SU-DHL-6 (cell line): ENCODE results near the gene SCCPDH.

Experiments used
- H2AFZ ChIP-seq: fragments of 200-600 bp; sonication (generic); 2 replicates; pipeline ENCODE4 v1.6.1; 2014; ENCODE audit warnings: low read depth, mild to moderate bottlenecking, moderate library complexity, mixed read lengths, antibody characterized with exemption, low read length; ENCODE audit not compliant: severe bottlenecking
- H3F3A ChIP-seq: fragments of 200-600 bp; shearing (Covaris generic); 2 replicates; pipeline ENCODE4 v1.6.0; 2016; ENCODE audit warnings: antibody characterized with exemption, mild to moderate bottlenecking; ENCODE audit not compliant: insufficient read depth
- H3K27ac ChIP-seq: fragments of 200-600 bp; sonication (generic); 2 replicates; pipeline ENCODE4 v1.5.1; 2016; ENCODE audit warnings: low read depth, mild to moderate bottlenecking, low read length, moderate library complexity, mixed read lengths
- H3K27me3 ChIP-seq: fragments of 200-600 bp; sonication (generic), shearing (Covaris generic); 2 replicates; pipeline ENCODE4 v1.6.0; 2014; ENCODE audit warnings: mild to moderate bottlenecking, low read length
- H3K36me3 ChIP-seq: fragments of 200-600 bp; sonication (generic); 2 replicates; pipeline ENCODE4 v1.6.1; 2014; ENCODE audit warnings: mild to moderate bottlenecking, low read length, mixed read lengths
- H3K4me2 ChIP-seq: fragments of 300-600, 200-600 bp; shearing (Covaris generic), sonication (generic); 2 replicates; pipeline ENCODE4 v1.6.0; 2014; ENCODE audit warnings: low read length, low read depth, mild to moderate bottlenecking; ENCODE audit not compliant: poor library complexity, severe bottlenecking
- H3K4me3 ChIP-seq: fragments of 200-600 bp; sonication (generic); 2 replicates; pipeline ENCODE4 v1.5.1; 2014; ENCODE audit warnings: antibody characterized with exemption, low read length, mild to moderate bottlenecking, mixed read lengths; ENCODE audit not compliant: insufficient read depth, poor library complexity, severe bottlenecking
- H3K79me2 ChIP-seq: fragments of 200-600 bp; sonication (generic); 2 replicates; pipeline ENCODE4 v1.6.1; 2014; ENCODE audit warnings: mild to moderate bottlenecking, low read length, moderate library complexity; ENCODE audit not compliant: insufficient read depth
- H3K9ac ChIP-seq: fragments of 200-600 bp; sonication (generic); 2 replicates; pipeline ENCODE4 v1.7.0; 2014; ENCODE audit warnings: mild to moderate bottlenecking, low read length
- H3K9me2 ChIP-seq: fragments of 200-600 bp; sonication (generic); replicated peaks from 2 replicates; pipeline ENCODE4 v1.6.1; 2014; ENCODE audit warnings: low read length; ENCODE audit not compliant: insufficient read depth
- H3K9me3 ChIP-seq: fragments of 200-600 bp; sonication (generic); 2 replicates; pipeline ENCODE4 v1.6.1; 2014; ENCODE audit warnings: low read length, mixed read lengths; ENCODE audit not compliant: insufficient read depth
- H4K20me1 ChIP-seq: fragments of 200-600 bp; sonication (generic); 2 replicates; pipeline ENCODE4 v1.6.1; 2014; ENCODE audit warnings: low read depth, mild to moderate bottlenecking, antibody characterized with exemption, low read length, moderate library complexity, mixed read lengths
- EZH2phosphoT487 ChIP-seq: fragments of 200-600 bp; sonication (generic), shearing (Covaris generic); conservative IDR thresholded peaks from 2 replicates; pipeline ENCODE4 v1.6.1; 2018; ENCODE audit warnings: mild to moderate bottlenecking, antibody characterized with exemption, low read length, moderate library complexity, mixed read lengths
- TF ChIP-seq, protein P1 (sequence below): fragments of 200-600 bp; sonication (generic); IDR thresholded peaks from one replicate; pipeline ENCODE4 v1.5.1; 2017; ENCODE audit warnings: antibody characterized with exemption, mild to moderate bottlenecking, low read length, moderate library complexity; ENCODE audit not compliant: insufficient read depth, poor library complexity, severe bottlenecking

The SCCPDH gene

DNA sequence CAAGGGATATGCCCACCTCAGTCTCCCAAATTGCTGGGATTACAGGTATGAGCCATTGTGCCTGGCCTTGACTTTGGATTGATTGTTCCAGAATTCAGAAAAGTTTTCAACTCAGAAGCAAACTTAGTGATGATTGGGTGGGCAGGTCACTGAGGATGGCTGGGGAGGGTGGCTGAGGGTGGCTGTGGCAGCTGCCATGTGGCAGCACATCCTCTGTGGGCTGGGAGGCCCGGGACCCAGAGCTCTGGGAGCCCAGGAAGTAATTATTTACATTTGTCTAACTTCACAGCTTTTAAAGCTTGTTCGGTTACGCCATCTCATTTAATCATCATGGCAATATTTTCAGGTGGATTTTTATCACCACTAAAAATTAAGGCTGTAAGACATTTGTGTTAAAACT, 76.1 kb downstream of the SCCPDH start:
- no peaks in the 10 kb centered on the region for H3F3A ChIP-seq
- TF ChIP-seq EZH2phosphoT487 = no peak
- TF ChIP-seq, protein P1, sequence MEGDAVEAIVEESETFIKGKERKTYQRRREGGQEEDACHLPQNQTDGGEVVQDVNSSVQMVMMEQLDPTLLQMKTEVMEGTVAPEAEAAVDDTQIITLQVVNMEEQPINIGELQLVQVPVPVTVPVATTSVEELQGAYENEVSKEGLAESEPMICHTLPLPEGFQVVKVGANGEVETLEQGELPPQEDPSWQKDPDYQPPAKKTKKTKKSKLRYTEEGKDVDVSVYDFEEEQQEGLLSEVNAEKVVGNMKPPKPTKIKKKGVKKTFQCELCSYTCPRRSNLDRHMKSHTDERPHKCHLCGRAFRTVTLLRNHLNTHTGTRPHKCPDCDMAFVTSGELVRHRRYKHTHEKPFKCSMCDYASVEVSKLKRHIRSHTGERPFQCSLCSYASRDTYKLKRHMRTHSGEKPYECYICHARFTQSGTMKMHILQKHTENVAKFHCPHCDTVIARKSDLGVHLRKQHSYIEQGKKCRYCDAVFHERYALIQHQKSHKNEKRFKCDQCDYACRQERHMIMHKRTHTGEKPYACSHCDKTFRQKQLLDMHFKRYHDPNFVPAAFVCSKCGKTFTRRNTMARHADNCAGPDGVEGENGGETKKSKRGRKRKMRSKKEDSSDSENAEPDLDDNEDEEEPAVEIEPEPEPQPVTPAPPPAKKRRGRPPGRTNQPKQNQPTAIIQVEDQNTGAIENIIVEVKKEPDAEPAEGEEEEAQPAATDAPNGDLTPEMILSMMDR = no peak

DNA sequence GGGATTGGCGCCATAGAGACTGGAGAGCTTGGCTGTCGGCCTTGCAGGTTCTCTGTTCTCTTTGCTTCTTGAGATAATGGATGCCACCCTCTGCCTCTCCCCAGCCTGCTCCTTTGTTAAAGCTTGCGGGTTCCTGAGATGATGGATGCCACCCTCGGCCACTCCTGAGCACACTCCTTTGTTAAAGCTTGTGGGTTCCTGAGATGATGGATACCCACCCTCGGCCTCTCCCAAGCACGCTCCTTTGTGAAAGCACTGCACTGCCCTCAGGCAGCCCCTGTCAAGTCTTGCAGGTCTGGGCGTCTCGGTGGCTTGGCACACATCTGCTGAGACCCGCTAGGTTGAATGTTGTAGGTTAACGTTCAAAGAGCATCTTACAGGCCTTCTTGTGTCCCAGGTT, 76.5 kb downstream of the SCCPDH start:
- Histone ChIP-seq H4K20me1 (no peaks in the 10 kb centered on the region), H3K79me2 (no peaks in the 10 kb centered on the region), H3K9me2 (no peaks in the 10 kb centered on the region), H3K27ac (no peak overlapping the region), H3K9ac (no peak overlapping the region), H3K4me2 (no peak overlapping the region), H3K4me3 (no peak overlapping the region), H3F3A (no peaks in the 10 kb centered on the region), H2AFZ (no peak overlapping the region), H3K27me3 (no peaks in the 10 kb centered on the region), H3K36me3 (no peaks in the 10 kb centered on the region), H3K9me3 (no peaks in the 10 kb centered on the region)
- TF ChIP-seq EZH2phosphoT487 = no peak

More for the DNA sequence above, 76.1 kb downstream of the SCCPDH start:
- no peak overlapping the region for H3K4me2 ChIP-seq
- H3K4me3 ChIP-seq = no peak overlapping the region
- no peak overlapping the region for H2AFZ ChIP-seq
- H4K20me1 ChIP-seq = no peaks in the 10 kb centered on the region
- H3K27me3 ChIP-seq = no peaks in the 10 kb centered on the region
- no peak overlapping the region for H3K27ac ChIP-seq
- no peak overlapping the region for H3K9ac ChIP-seq
- H3K36me3 ChIP-seq = no peaks in the 10 kb centered on the region
- no peaks in the 10 kb centered on the region for H3K9me3 ChIP-seq
- no peaks in the 10 kb centered on the region for H3K79me2 ChIP-seq
- no peaks in the 10 kb centered on the region for H3K9me2 ChIP-seq

DNA sequence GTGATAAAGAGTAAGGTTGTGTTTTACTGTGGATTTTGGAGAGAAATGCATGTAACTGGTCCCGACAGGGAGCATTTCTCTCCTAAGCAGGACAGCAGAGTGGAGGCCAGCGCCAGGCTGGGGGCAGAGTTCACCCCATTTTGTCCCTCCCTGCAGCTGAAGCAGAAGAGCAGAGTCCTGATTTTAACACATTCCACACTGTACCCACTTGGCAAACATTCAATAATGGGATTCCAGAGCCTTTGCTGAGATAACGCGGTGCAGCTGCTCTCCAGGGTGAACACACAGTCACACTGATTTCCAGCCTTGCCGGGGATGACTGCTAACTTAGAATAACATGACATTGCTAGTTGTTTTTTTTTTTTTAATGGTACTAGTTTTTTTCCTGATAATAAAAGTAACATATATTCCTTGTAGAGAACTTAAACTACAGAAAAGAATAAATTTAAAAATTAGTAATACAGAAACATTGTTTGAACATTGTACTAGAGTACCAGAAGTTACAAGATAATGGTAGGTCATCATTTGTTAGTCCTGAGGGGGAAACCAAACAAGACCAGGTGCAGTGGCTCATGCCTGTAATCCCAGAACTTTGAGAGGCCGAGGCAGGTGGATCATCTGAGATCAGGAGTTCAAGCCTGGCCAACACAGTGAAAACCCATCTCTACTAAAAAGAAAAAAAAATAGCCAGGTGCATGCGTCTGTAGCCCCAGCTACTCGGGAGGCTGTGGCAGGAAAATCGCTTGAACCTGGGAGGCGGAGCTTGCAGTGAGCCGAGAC, 77.2 kb downstream of the SCCPDH start:
- no peaks in the 10 kb centered on the region for H3K9me2 ChIP-seq
- H3K27ac ChIP-seq = no peak overlapping the region
- no peak overlapping the region for H3K4me2 ChIP-seq
- H3K9me3 ChIP-seq = no peaks in the 10 kb centered on the region
- H3K27me3 ChIP-seq = no peaks in the 10 kb centered on the region
- no peak overlapping the region for H3K9ac ChIP-seq
- H3K4me3 ChIP-seq = no peak overlapping the region
- TF ChIP-seq, protein P1 = no peak
- no peak for TF ChIP-seq EZH2phosphoT487
- no peaks in the 10 kb centered on the region for H3F3A ChIP-seq
- H3K36me3 ChIP-seq = no peaks in the 10 kb centered on the region
- H3K79me2 ChIP-seq = no peaks in the 10 kb centered on the region
- no peaks in the 10 kb centered on the region for H4K20me1 ChIP-seq
- no peak overlapping the region for H2AFZ ChIP-seq

DNA sequence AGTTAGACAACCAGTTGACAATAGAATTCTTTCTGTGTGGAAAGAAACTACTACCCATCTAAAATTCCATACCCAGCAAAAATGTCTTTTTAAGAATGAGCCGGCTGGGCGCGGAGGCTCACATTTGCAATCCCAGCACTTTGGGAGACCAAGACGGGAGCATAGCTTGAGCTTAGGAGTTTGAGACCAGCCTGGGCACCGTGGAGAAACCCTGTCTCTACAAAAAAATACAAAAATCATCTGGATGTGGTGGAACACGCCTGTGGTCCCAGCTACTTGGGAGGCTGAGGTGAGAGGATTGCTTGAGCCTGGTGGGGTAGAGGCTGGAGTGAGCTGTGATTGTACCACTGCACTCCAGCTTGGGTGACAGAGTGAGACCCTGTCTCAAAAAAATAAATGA, 79.2 kb downstream of the SCCPDH start:
- Histone ChIP-seq H2AFZ (no peak overlapping the region), H3K9me2 (no peaks in the 10 kb centered on the region), H3K27me3 (no peaks in the 10 kb centered on the region), H3K9me3 (no peaks in the 10 kb centered on the region), H3K36me3 (no peaks in the 10 kb centered on the region), H3F3A (no peaks in the 10 kb centered on the region), H3K27ac (no peak overlapping the region), H4K20me1 (no peaks in the 10 kb centered on the region), H3K79me2 (no peaks in the 10 kb centered on the region), H3K9ac (no peak overlapping the region), H3K4me3 (no peak overlapping the region), H3K4me2 (no peak overlapping the region)
- TF ChIP-seq, protein P1 = no peak
- no peak for TF ChIP-seq EZH2phosphoT487
